SIG-M5 (cell line): ENCODE results near the gene CASD1.

ENCODE experiments used
- DNase-seq: peaks from one replicate; lab custom pipeline; 2025; lab: John Stamatoyannopoulos, UW

Gene CASD1

GRCh38 chr7:94509264-94509886, at the start of gene CASD1:
Gene CASD1 (plus strand): TSS chr7:94509809. CDS start chr7:94510085, 276 bp downstream.
- no peak for DNase-seq

GRCh38 chr7:94466516-94466915, 43.1 kb upstream of the CASD1 start:
- DNase-seq = no peak

DNA sequence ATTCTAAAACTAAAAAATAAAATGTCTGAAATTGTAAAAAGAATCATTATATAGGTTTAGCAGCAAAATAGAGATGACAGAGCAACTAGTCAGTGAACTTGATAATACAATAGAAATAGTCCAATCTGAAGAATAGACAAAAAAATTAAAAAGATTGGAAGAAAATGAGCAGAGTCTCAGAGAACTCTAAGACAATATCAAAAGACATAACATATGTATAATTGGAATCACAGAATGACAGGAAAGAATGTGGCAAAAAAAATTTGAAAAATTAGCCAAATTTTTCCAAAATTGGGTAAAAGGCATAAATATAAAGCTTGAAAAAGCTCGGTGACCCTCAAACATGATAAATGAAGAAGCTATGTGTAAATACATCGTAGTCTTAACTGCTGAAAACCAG, 38.0 kb upstream of the CASD1 start:
- DNase-seq = no peak

DNA sequence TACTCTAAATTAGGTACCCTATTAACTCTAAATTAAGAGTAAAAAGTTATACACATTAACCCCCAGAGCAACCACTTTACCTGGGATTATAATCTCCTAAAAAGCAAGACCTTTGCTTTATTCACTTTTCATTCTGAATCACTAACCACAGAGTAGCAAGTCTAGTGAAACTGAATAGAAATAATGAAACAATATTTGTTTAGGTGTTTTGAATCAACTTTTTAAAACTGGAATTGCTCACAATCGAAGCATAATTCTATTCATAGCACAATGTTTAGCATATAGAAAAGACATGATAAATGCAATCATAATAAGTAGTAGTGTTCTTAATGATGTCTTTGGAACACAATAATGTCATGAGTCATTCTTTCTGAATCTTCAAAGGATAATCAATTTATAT, 37.0 kb upstream of the CASD1 start:
- no peak for DNase-seq

DNA sequence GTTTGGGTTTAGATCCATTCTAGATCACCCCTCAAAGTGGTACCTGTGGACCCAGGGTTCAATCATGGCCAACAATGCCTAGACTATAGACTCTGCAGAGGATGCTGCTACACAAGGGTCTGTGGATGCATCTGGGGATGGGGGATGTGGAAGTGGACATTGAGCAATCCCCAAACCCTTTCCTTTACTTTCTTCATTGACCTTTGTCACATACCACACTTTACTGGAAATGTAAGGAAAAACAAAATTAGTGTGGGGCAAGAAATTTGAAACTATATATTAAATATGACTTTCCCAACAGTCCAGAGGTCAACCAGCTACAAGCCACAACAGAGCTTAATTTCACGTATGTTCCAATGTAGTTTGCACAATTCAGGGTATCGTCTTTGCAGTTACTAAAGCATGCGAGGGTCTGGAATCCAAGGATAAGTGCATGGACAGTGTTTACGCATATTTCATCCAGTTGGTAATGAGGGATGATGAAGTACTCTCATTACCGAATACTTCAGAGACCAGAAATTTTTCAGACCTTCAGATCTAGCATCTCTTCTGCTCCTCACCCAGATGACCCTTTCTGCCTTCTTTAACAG, 33.3 kb upstream of the CASD1 start:
- DNase-seq = no peak

DNA sequence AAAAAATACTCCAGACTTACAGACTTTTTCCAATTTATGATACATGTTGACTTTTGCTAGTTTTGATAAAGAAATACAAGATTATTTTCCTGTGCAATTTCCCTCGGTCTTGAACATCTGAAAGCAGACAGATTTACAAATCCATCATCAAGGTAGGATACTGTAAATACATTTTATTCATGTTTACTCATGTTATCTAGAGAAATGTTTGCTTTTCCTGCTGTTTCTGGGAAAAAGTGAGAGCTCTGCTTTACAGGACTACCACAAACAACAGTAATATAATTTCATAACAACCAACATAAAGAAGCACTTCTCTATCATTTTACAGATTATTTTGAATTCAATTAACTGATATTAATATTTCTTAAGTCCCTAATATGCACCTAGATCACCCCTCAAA, 31.7 kb upstream of the CASD1 start:
- no peak for DNase-seq

DNA sequence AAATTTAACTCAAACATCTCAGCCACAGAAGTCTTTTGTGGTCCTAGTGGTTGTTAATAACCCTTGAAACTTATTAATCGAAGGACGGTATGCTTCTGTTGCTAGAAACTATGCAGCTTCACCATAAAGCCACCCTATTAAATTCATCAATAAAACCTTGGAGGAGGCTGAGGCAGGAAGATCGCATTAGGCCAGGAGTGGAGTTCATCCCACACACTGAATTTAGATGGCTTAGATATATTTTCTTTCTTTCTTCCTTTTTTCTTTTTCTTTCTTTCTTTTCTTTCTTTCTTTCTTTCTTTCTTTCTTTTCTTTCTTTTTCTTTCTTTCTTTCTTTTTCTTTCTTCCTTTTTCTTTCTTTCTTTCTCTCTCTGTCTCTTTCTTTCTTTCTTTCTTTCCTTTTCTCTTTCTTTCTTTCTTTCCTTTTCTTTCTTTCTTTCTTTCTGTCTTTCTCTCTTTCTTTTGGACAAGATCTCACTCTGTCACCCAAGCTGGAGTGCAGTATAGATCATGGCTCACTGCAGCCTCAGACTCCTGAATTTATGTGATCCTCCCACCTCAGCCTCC, 30.9 kb upstream of the CASD1 start:
- DNase-seq = no peak

- no peak for DNase-seq
Observed at GRCh38 chr7:94481279-94481678, 28.3 kb upstream of the CASD1 start.

- no peak for DNase-seq
Observed at GRCh38 chr7:94482796-94483195, 26.8 kb upstream of the CASD1 start.

DNA sequence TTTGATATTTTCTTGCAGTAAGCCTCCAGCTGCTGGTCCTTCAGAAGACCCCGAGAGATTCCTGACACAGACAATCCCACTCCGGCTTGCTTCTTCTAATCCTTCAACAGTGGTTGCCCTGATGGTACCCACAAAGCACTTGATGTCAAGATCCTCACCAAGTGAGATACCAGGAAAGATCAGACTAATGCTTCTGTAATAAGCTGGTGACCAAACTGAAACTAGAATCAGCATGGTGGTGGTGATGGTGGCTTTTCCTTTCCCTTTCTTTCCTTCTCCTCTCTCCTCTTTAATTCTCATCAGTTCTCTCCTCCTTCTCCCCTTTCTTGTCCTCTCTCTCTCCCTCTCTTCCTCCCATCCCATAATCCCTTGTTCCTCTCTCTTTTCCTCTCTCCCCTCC, 25.8 kb upstream of the CASD1 start:
- DNase-seq = no peak

DNA sequence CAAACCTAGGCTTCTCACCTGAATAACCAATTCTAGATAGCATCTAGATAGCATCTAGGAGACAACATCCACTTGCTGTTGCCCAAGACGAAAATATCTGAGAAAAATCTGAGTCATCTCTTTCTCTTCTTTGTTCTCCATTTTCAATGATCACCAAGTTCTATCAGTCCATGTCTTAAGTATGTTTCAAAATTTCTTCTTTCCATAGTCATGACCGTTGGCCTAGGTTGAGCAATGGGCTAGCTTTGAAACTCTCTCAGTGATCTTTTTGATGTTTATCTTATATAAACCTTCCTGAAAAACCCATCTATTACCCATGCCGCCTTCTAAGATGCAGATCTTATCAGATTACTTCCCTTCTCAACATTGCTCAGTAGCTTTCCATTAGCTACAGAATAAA, 23.4 kb upstream of the CASD1 start:
- no peak for DNase-seq

DNA sequence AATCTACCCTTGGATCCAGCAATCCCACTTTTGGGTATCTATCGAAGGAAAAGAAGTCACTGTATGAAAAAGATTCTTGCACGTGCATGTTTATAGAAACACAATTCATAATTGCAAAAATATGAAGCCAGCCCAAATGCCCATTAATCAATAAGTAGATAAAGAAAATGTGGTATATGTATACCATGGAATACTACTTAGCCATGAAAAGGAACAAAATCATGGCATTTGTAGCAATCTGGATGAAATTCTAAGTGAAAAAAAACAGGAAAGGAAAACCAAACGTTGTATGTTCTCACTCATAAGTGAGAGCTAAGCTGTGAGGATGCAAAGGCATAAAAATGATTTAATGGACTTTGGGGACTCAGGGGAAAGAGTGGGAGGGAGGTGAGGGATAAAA, 18.2 kb upstream of the CASD1 start:
- no peak for DNase-seq

DNA sequence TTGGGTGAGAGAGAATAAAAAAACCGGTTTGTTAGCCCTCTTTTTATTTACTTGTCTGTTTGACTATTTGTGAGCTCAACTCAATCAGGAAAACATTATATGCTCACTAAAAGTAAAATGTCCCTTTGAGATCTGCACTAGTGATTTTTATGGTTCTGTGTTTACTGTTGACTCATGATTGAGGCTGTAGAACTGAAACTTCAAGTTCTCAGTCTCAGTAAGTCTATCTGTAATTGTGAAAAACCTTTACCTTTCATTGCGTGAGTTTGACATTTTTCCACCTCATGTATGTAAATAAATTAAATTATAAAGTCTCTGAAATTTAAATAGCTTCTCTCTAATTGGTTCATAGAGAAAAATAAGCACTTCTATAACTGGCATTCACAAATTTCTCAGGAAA, 17.0 kb upstream of the CASD1 start:
- DNase-seq = no peak

- DNase-seq = no peak
Observed at GRCh38 chr7:94497874-94498670, 11.5 kb upstream of the CASD1 start.

DNA sequence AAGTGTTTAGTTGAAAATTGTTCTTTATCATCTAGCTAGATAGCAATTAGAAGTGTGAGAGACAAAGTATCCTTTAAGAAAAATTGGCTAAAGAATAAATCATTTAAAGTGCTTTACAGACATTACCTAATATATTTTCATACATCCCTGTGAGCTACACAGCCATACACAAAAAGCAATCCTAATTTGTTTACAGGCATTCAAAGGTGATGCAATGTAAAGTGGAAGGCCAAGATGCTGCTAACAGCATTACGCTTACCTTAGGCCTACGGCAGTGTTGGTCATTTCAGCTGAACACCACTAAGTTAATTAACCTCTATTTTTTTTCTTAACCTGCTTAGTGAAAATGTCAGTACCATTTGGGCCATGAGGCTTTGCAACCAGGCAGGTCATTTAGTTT, 10.7 kb upstream of the CASD1 start:
- no peak for DNase-seq

GRCh38 chr7:94507462-94507861, 2.1 kb upstream of the CASD1 start:
- no peak for DNase-seq

DNA sequence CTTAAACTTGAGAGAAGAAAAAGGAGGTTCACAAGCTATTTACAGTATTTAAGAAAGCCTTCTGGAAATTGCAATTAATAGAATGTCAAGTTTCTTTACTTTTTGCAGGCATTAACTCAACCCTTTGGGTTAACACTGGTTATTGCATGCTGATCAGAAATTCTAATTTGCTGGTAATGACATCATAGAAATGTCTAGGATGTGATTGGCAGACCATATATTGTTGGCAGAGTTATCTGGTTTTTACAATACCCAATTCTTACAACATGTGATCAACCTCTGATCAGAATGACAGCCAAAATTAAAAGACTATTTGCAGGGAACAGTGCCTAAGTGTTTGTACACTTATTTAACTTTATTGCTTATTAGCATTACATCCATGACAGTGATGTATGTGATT, 1.6 kb upstream of the CASD1 start:
- no peak for DNase-seq

DNA sequence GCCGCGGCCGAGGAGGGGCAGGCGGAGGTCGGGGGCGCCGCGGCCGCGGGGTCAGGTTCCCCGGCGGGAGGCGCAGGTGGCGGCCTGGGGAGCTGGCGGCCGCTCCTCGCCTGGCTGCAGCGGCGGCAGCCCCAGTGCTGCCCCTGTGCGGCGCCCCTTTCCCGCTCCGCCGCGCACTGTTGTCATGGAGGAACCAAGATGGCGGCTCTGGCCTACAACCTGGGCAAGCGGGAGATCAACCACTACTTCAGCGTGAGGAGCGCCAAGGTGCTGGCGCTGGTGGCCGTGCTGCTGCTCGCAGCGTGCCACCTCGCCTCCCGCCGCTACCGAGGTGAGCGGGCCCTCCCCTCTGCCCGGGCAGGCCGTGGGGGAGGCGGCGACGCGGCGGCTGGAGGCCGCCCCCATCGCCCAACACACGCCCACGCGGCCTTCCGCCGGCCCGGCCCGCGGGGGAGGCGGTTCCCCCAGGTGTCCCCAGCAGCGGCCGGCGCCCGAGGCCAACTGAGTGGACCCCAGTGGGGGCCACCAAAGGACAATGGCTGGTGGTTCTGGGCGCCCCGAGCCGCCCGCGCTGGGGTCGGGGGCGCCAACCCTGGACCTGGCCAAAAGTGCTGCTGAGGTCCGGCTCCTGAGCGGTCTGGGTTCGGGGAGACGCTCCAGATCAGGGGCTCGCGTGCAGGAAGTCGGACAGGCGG, 425 bp downstream of the CASD1 start:
- DNase-seq = no peak

GRCh38 chr7:94510582-94511496, 1.2 kb downstream of the CASD1 start:
- DNase-seq = no peak

DNA sequence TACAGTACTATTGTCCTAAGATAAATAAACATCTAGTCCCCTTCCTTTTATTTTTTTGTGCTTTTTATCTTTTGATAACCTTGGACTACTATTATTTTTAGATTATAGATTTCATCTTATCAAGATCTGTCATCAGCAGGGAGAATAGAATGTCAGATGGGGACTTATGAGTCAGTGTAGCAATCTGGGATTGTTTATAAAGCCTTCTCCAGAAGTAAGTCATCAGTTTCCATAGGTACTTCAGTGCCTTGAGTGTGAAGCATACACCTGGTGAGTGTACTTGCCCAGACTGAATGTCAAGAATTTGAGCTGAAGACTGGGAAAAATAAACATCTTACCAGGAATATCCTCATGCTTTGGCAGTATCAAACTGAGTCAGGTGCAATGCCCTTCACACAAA, 2.1 kb downstream of the CASD1 start:
- DNase-seq = no peak
